Subcutaneous adipose tissue (tissue), 4 donors: ENCODE data around the gene ITGAD. TPM values are rescaled to one million over a fixed set of nuclear protein-coding genes. Genes with fewer than 3 reads are reported as not detected.

Source experiments
- CTCF ChIP-seq: fragments of 450-650 bp; IDR thresholded peaks from one replicate; pipeline ENCODE4 v1.5.1; 2016; ENCODE audit warnings: low read depth, mild to moderate bottlenecking, control low read depth, antibody characterized with exemption, moderate library complexity
- total RNA-seq, 4 donors: library from RNA; depleted of rRNA; stranded (reverse); fragments of >200 nt; gene quantifications; one replicate each; pipeline ENCODE4 v1.1.0, GENCODE V29; 2016

Gene ITGAD
- total RNA-seq, 4 donors from 2014 or later, result 0.22 to 0.68 (median 0.65) TPM; not detected in 1

GRCh38 chr16:31416371-31416770, 23.2 kb downstream of the ITGAD start:
- no peak for TF ChIP-seq CTCF

DNA sequence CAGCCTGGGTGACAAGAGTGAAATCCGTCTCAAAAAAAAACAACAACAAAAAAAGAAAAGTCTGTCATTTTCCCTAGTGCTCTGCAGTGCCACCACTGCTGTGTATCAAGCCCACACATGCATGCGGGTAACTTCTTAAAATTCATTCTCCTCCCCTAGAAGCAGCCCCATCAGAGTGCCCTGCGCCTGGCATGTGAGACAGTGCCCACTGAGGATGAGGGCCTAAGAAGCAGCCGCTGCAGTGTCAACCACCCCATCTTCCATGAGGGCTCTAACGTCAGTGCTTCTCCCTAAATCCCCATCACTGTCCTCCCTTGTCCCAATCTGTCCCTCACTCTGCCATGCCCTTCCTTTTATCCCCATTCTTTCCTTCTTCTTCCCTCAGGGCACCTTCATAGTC, 24.8 kb downstream of the ITGAD start:
- TF ChIP-seq CTCF, result no peak

GRCh38 chr16:31420037-31420436, 26.9 kb downstream of the ITGAD start:
- no peak for TF ChIP-seq CTCF

- no peak for TF ChIP-seq CTCF
Observed at GRCh38 chr16:31421587-31421986, 28.5 kb downstream of the ITGAD start.

GRCh38 chr16:31423241-31423640, 30.1 kb downstream of the ITGAD start:
- TF ChIP-seq CTCF, result no peak

DNA sequence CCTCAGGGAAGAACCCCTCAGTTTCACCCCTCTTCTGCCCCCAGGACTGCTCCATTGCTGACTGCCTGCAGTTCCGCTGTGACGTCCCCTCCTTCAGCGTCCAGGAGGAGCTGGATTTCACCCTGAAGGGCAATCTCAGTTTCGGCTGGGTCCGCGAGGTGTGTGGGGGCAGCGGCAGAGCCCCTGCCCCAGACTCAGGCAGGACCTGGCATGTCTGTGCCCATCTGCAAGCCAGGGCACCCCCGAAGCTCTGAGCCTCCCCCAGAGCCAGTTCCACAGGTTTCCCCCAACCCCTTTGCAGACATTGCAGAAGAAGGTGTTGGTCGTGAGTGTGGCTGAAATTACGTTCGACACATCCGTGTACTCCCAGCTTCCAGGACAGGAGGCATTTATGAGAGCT, 30.7 kb downstream of the ITGAD start:
- no peak for TF ChIP-seq CTCF

GRCh38 chr16:31427441-31428278, 34.5 kb downstream of the ITGAD start:
- no peak for TF ChIP-seq CTCF
